HCT116 (cell line): ENCODE results near the gene RAB8B. TPM values are rescaled to one million over a fixed set of nuclear protein-coding genes. Genes with fewer than 3 reads are reported as not detected.

Source experiments
- ATAC-seq: fragments of 200-7000 bp; cut with Tn5 transposase; 2 replicates; pipeline ENCODE4 v1.9.1; 2020; ENCODE audit warnings: mild to moderate bottlenecking, moderate library complexity
- BruUV-seq: library from RNA; stranded (reverse); fragments of 400-500 nt; replicated peaks from 2 replicates; lab custom pipeline; 2021; lab: Mats Ljungman, UMichigan
- CTCF ChIA-PET: fragments of 300-600 bp; sonication (Branson Sonifier 250); formaldehyde crosslinking; loops from one replicate; lab custom pipeline; 2021; ENCODE audit warnings: antibody characterized with exemption; lab: Charles Lee
- POLR2A ChIA-PET: fragments of 300-600, 350-600 bp; sonication (Branson Sonifier 250); formaldehyde crosslinking; loops from one replicate; lab custom pipeline; 2021; ENCODE audit warnings: antibody characterized with exemption; lab: Charles Lee
- RAD21 ChIA-PET, 2 experiments: fragments of 300-600 bp; sonication (Branson Sonifier 250); formaldehyde crosslinking; loops; one replicate each; lab custom pipeline; 2023; ENCODE audit warnings: low total read pairs in 2 of 2; ENCODE audit not compliant: uncharacterized antibody in 2 of 2, unreplicated experiment in 2 of 2, low non-redundant PET in 1 of 2; lab: Charles Lee
- DNase-seq: peaks from one replicate; pipeline ENCODE4 v3.0.0-alpha.2; 2010; ENCODE audit warnings: low read depth, low spot score
- H2AFZ ChIP-seq: fragments of 200-600 bp; shearing (Covaris generic), sonication (generic); 2 replicates; pipeline ENCODE4 v1.6.1; 2017; ENCODE audit warnings: low read depth, mixed run types, mixed read lengths, antibody characterized with exemption, low read length; ENCODE audit not compliant: poor library complexity, severe bottlenecking
- H3K27ac ChIP-seq: 2 replicates; pipeline ENCODE4 v1.5.1; 2012; ENCODE audit warnings: low read depth, low read length
- H3K27me3 ChIP-seq: fragments of 200-600 bp; sonication (generic); 2 replicates; pipeline ENCODE4 v1.6.1; 2016; ENCODE audit warnings: mixed run types, low read length, mixed read lengths; ENCODE audit not compliant: insufficient read depth
- H3K36me3 ChIP-seq, 2 experiments: fragments of 200-500 bp in 1 of 2; fragments of 200-600 bp in 1 of 2; sonication (Bioruptor generic) in 1 of 2; sonication (generic) in 1 of 2; 2 replicates each; pipeline versions ENCODE4 v1.5.1 to v1.6.1; 2014 to 2016; ENCODE audit warnings: low read length in 2 of 2, inconsistent platforms in 1 of 2, mixed read lengths in 1 of 2, mixed run types in 1 of 2; ENCODE audit not compliant: insufficient read depth in 2 of 2, control insufficient read depth in 1 of 2
- H3K4me1 ChIP-seq, 2 experiments: fragments of 200-600 bp in 1 of 2; sonication (generic) in 1 of 2; 2 replicates each; pipeline versions ENCODE4 v1.5.1 to v1.6.1; 2012 to 2017; ENCODE audit warnings: low read length in 2 of 2, inconsistent platforms in 1 of 2, mild to moderate bottlenecking in 1 of 2, mixed read lengths in 1 of 2, mixed run types in 1 of 2, moderate library complexity in 1 of 2; ENCODE audit not compliant: insufficient read depth in 2 of 2, control insufficient read depth in 1 of 2
- H3K4me2 ChIP-seq: fragments of 200-600 bp; sonication (generic); 2 replicates; pipeline ENCODE4 v1.6.1; 2017; ENCODE audit warnings: mixed run types, low read length, mixed read lengths
- H3K4me3 ChIP-seq, 2 experiments: fragments of 200-600 bp in 1 of 2; sonication (generic) in 1 of 2; replicated peaks in 1 of 2; 2 replicates each; pipeline ENCODE4 v1.5.1; 2011 to 2016; ENCODE audit warnings: low read length in 2 of 2, control low read depth in 1 of 2, low read depth in 1 of 2, mild to moderate bottlenecking in 1 of 2, mixed read lengths in 1 of 2, mixed run types in 1 of 2
- H3K79me2 ChIP-seq: fragments of 200-600 bp; sonication (generic); 2 replicates; pipeline ENCODE4 v1.6.1; 2017; ENCODE audit warnings: mild to moderate bottlenecking, mixed run types, low read length, moderate library complexity, mixed read lengths; ENCODE audit not compliant: insufficient read depth
- H3K9ac ChIP-seq: fragments of 200-600 bp; sonication (generic); 2 replicates; pipeline ENCODE4 v1.6.1; 2016; ENCODE audit warnings: low read length, mixed read lengths
- H3K9me2 ChIP-seq: fragments of 200-600 bp; sonication (generic), shearing (Covaris generic); 2 replicates; pipeline ENCODE4 v1.6.1; 2017; ENCODE audit warnings: mixed run types, mild to moderate bottlenecking, moderate library complexity; ENCODE audit not compliant: insufficient read depth
- H3K9me3 ChIP-seq, 2 experiments: fragments of 200-500 bp in 1 of 2; fragments of 200-600 bp in 1 of 2; sonication (Bioruptor generic) in 1 of 2; sonication (generic) in 1 of 2; 2 replicates each; pipeline ENCODE4 v1.6.1; 2014 to 2017; ENCODE audit warnings: low read length in 2 of 2, mixed read lengths in 2 of 2, inconsistent platforms in 1 of 2, low read depth in 1 of 2, mild to moderate bottlenecking in 1 of 2, mixed run types in 1 of 2, moderate library complexity in 1 of 2; ENCODE audit not compliant: control insufficient read depth in 1 of 2, insufficient read depth in 1 of 2
- H4K20me1 ChIP-seq: fragments of 200-600 bp; sonication (generic), shearing (Covaris generic); 2 replicates; pipeline ENCODE4 v1.6.1; 2017; ENCODE audit warnings: mixed run types, mild to moderate bottlenecking, moderate library complexity; ENCODE audit not compliant: insufficient read depth
- ATF3 ChIP-seq: IDR thresholded peaks from 2 replicates; pipeline ENCODE4 v1.6.1; 2012
- CBX3 ChIP-seq: IDR thresholded peaks from 2 replicates; pipeline ENCODE4 v1.6.1; 2012; ENCODE audit warnings: low read depth
- EGR1 ChIP-seq: IDR thresholded peaks from 2 replicates; pipeline ENCODE4 v1.6.1; 2012; ENCODE audit warnings: low read depth
- EZH2 ChIP-seq: fragments of 200-600 bp; sonication (generic); IDR thresholded peaks from 2 replicates; pipeline ENCODE4 v1.6.1; 2017; ENCODE audit warnings: antibody characterized with exemption, mixed run types
- FOSL1 ChIP-seq: IDR thresholded peaks from 2 replicates; pipeline ENCODE4 v1.6.1; 2012; ENCODE audit warnings: low read depth
- JUND ChIP-seq: IDR thresholded peaks from 2 replicates; pipeline ENCODE4 v1.6.1; 2012
- POLR2A ChIP-seq: IDR thresholded peaks from 2 replicates; pipeline ENCODE4 v1.7.0; 2011; ENCODE audit warnings: borderline replicate concordance; ENCODE audit not compliant: insufficient read depth, insufficient read length; ENCODE audit errors: extremely low read depth
- POLR2AphosphoS5 ChIP-seq: IDR thresholded peaks from 2 replicates; pipeline ENCODE4 v1.6.1; 2011; ENCODE audit warnings: mild to moderate bottlenecking, low read depth, low read length, moderate library complexity
- RAD21 ChIP-seq: IDR thresholded peaks from 2 replicates; pipeline ENCODE4 v1.6.1; 2012; ENCODE audit warnings: low read depth, mild to moderate bottlenecking
- SIN3A ChIP-seq: IDR thresholded peaks from 2 replicates; pipeline ENCODE4 v1.6.1; 2012; ENCODE audit warnings: low read depth
- SP1 ChIP-seq: IDR thresholded peaks from 2 replicates; pipeline ENCODE4 v1.6.1; 2012; ENCODE audit warnings: low read depth
- TCF7L2 ChIP-seq: IDR thresholded peaks from 2 replicates; pipeline ENCODE4 v1.7.0; 2011; ENCODE audit warnings: borderline replicate concordance, inconsistent platforms; ENCODE audit not compliant: insufficient read depth, insufficient read length; ENCODE audit errors: extremely low read depth
- YY1 ChIP-seq: IDR thresholded peaks from 2 replicates; pipeline ENCODE4 v1.6.1; 2011; ENCODE audit warnings: low read length, low read depth, moderate library complexity, mild to moderate bottlenecking; ENCODE audit not compliant: insufficient replicate concordance; ENCODE audit errors: extremely low read depth
- ZBTB33 ChIP-seq: IDR thresholded peaks from 2 replicates; pipeline ENCODE4 v1.6.1; 2011; ENCODE audit warnings: mild to moderate bottlenecking, low read length, moderate library complexity; ENCODE audit not compliant: insufficient replicate concordance; ENCODE audit errors: extremely low read depth
- ZFX ChIP-seq: fragments of 450-650 bp; IDR thresholded peaks from 2 replicates; pipeline ENCODE4 v1.6.1; 2017
- intact Hi-C: fragments of 100-400 bp; cut with micrococcal nuclease; formaldehyde crosslinking; loops from 2 replicates; pipeline ENCODE4 v1.10.0; 2022
- total RNA-seq: library from RNA; stranded (reverse); gene quantifications from one replicate; pipeline ENCODE4 v1.2.1, GENCODE V29; 2021; ENCODE audit not compliant: unreplicated experiment
- TF ChIP-seq, protein P1 (sequence below): IDR thresholded peaks from 2 replicates; pipeline ENCODE4 v1.6.1; 2012

Gene RAB8B
- total RNA-seq, 1 experiment from 2014 or later = 19.4 TPM

DNA sequence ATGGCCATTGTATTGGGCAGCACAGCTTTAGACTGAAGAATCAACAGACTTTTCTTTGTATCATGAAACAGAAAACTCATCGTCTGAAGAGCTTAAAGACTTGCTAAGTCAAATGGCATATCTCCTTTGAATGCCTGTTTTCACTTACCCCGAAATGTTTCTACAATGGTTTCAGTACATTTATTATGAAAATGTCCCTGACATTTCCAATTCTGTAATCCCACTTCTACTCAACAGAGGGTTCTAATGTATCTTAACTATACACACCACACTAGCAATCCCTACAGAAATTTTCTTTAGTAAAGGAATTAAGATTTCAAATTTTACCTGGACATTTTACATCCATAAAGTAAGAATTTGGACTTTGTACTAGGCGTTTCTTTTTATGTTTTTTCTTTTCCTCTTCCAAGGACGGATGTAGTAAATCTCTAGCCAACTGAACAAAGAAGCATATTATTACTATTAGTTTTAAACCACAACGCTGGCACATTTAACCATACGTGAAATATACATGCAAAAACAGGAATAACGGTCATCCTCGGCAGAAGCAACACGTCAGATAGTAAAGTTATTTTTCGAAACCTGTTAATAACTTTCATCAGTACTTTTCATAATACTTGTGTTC is 33.2 kb upstream of the RAB8B start:
- RAD21 ChIA-PET = no interaction called here
- peak overlapping the region; percentile 84 for H3K4me2 ChIP-seq
- BruUV-seq = no TSS peak
- peaks cover 18% of the 10 kb centered on the region for H3K79me2 ChIP-seq
- H4K20me1 ChIP-seq = no peaks in the 10 kb centered on the region
- no peaks in the 10 kb centered on the region for H3K27me3 ChIP-seq
- DNase-seq (no peak), ATAC-seq (no peak)
- H3K9me3 ChIP-seq = no peaks in the 10 kb centered on the region
- CTCF ChIA-PET = no interaction called here
- peaks cover 14 to 15% of the 10 kb centered on the region in 2 experiments; a peak in 3 of 4 replicates for H3K36me3 ChIP-seq
- peaks cover 9 to 13% of the 10 kb centered on the region in 2 experiments; a peak in 3 of 4 replicates for H3K4me1 ChIP-seq
- no peak overlapping the region for H2AFZ ChIP-seq
- peak overlapping the region; percentile 69 for H3K9ac ChIP-seq
- intact Hi-C loops = loop anchor here (10.0 kb wide), 1 partner anchor 119 kb away; the partner anchor contains the start of gene APH1B
- POLR2A ChIA-PET = no interaction called here
- H3K27ac ChIP-seq = peak overlapping the region; percentile 92
- TF ChIP-seq POLR2AphosphoS5 = no peak
- TF ChIP-seq SP1 = no peak
- TF ChIP-seq CBX3 = no peak
- no peak for TF ChIP-seq JUND
- no peak for TF ChIP-seq EGR1
- TF ChIP-seq RAD21 = no peak
- TF ChIP-seq ZBTB33 = no peak
- no peak for TF ChIP-seq POLR2A
- TF ChIP-seq YY1 = no peak
- no peak for TF ChIP-seq ZFX
- TF ChIP-seq FOSL1 = no peak
- no peak for TF ChIP-seq ATF3
- no peak for TF ChIP-seq EZH2
- TF ChIP-seq, protein P1, sequence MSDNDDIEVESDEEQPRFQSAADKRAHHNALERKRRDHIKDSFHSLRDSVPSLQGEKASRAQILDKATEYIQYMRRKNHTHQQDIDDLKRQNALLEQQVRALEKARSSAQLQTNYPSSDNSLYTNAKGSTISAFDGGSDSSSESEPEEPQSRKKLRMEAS = no peak
- TF ChIP-seq TCF7L2 = no peak
- no peak for TF ChIP-seq SIN3A
- H3K9me2 ChIP-seq = no peaks in the 10 kb centered on the region
- H3K4me3 ChIP-seq = peak overlapping the region; percentile 82 to 89
